SH-SY5Y (cell line): Measurements from ENCODE around the gene MRPS23.

Source experiments
- GATA2 ChIP-seq: IDR thresholded peaks from 2 replicates; pipeline ENCODE4 v1.6.1; 2011; ENCODE audit warnings: mild to moderate bottlenecking, low read depth, low read length
- GATA3 ChIP-seq: IDR thresholded peaks from 2 replicates; pipeline ENCODE4 v1.6.1; 2011; ENCODE audit warnings: low read depth, mild to moderate bottlenecking, low read length, moderate library complexity

MRPS23 gene

GRCh38 chr17:57874058-57874419 lies 24.2 kb upstream of the MRPS23 start:
- TF ChIP-seq GATA2 (no peak), GATA3 (no peak)

GRCh38 chr17:57873261-57874057 lies 23.6 kb upstream of the MRPS23 start:
- no peak for TF ChIP-seq GATA3
- no peak for TF ChIP-seq GATA2

GRCh38 chr17:57872536-57872935 lies 22.7 kb upstream of the MRPS23 start:
- no peak for TF ChIP-seq GATA3
- no peak for TF ChIP-seq GATA2

DNA sequence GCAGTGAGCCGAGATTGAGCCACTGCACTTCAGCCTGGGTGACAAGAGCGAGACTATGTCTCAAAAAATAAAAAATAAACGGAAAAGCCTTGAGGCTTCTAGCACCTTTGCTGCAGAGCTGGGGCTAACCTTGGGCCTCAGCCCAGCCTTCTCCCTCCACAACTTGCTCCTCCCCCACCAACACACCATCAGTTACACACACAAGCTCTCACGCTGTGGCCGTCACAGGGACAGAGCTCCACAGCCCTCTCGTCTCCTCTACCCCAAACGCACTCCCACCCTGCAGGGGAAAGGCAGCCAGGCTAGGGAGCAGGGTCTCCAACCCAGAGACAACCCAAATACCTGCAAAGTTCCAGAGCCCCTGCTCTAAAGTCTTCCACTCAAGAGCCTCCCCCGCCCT lies 22.0 kb upstream of the MRPS23 start:
- TF ChIP-seq GATA2 (no peak), GATA3 (no peak)

DNA sequence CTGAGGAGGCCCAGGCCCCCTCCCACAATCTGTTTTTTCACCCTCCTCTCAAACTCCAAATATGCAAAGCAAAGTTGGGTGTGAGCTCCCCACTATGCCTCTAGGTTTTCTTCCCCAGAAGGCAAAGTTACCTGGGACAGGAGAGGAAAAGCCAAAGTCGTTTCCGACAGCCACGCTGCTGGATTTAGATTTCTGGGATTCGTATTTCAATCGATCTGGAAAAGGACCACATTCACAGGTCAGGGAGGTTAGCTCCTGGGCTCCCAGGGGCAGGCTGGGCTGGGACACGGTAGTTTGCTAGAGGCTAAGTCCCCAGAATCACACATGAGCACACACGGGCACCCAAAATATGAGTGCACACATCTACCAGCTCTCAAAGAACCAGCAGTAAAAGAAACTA lies 21.3 kb upstream of the MRPS23 start:
- TF ChIP-seq GATA2, result no peak

DNA sequence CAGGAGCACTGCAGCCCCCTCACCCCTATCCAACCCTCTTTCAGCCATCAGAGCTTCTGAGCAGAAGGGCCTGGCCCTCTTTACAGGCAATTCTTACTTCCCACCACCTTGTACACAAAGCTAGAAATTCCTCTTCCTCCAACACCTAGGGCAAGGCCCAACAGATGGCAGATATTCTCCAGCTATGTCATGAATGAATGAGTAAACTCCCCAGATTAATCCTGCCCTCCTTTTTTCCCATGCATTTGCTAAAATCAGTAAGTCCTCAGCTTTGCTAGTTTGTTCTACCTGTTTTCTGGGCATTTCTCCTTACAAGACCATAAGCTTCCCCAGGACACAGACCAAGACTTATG lies 20.4 kb upstream of the MRPS23 start:
- TF ChIP-seq GATA2, result no peak
- TF ChIP-seq GATA3, result no peak

DNA sequence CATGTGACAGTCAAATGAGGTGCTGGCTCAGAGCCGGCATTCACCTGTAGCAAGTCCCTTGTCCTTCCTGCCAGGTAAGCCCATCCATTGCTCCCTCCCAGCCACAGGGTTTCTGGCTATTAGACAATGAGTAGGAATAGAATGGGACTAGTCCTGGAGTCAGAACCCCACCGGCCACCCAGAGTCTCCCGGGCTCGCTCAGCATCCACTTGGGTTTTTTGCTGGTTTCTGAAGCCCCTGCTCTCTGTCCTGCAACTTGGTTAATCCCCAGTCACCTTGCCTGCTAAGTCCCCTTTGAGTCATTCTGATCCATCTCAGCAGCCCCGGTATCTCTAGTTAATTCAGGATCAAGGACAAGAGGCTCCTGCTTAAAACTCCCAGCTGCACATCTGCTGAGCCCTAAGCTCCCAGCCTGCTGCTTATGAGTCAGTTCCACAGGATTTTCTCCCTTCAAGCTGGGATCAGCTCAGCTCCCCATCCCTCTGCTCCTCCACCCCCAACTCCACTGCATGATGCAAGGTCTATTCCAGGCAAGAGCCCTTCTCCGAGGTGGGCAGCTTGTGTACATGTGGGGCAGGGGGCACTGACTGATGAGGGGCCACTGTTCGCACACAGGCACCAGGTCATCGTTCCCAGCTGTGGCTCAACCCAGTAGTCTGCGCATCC lies 19.9 kb upstream of the MRPS23 start:
- TF ChIP-seq GATA3, result no peak
- TF ChIP-seq GATA2, result no peak

- TF ChIP-seq GATA2 (no peak), GATA3 (no peak)
Measured at GRCh38 chr17:57868910-57869616, 19.2 kb upstream of the MRPS23 start.

DNA sequence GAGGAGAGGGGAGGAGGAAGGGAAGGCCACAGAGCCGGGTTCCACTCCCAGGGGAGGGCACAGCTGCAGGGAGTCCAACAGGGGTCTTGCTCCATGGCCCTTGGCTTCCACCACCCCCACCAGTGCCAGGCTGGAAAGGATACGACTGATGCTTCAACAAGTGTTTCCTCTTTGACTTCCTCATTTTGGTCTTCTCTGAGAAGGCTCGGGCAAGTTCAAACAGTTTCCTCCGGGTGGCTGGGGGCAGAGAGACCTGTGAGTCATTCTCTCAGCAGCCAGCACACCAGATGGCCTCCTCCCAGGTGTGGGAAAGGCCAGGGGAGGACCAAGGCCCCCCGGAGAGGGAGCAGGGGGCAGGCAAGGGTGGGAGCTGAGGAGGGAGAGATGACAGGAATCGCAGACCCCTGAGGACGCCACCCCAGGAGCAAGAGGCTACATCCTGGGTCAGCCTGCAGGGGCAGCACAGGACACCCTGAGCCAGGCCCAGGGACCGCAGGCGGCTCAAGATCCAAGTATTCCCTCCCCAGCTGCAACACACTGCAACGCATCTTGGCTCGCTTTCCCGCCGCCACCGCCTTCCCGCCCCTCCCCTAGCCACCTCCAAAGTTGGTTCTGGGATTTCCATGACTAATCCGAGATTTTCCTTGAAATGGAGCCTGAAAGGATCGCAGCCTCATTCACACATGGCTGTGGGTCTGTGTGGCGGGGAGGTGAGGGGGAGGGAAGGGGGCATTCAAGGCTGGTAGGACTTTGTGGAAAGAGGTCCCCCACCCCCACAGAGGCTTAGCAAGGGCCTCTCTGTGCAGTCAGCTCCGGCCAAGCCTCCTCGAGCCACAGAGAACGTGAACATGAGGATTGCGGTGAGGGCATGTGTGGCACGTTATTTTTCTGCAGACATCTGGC lies 18.4 kb upstream of the MRPS23 start:
- no peak for TF ChIP-seq GATA3
- no peak for TF ChIP-seq GATA2

- no peak for TF ChIP-seq GATA3
- TF ChIP-seq GATA2, result no peak
Measured at GRCh38 chr17:57867126-57867525, 17.3 kb upstream of the MRPS23 start.

DNA sequence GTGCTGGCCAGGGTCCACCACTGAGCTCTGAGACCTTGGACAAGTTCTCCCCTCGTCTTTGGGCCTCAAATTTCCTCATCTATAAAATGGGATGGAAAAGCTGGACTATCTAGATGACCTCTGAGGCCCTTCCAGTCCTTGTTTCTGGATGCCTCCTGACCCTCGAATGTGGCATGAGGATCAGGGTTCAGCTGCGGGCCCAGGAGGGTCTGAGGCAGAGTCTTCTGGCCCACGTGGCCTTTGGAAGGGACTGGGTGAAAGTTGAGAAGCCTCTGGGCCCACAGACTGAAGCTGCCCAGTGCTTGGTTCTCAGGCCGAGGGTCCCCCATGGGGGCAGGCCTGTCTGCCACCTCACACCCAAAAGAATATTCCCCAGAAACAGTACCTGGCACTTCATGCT lies 16.9 kb upstream of the MRPS23 start:
- no peak for TF ChIP-seq GATA3

DNA sequence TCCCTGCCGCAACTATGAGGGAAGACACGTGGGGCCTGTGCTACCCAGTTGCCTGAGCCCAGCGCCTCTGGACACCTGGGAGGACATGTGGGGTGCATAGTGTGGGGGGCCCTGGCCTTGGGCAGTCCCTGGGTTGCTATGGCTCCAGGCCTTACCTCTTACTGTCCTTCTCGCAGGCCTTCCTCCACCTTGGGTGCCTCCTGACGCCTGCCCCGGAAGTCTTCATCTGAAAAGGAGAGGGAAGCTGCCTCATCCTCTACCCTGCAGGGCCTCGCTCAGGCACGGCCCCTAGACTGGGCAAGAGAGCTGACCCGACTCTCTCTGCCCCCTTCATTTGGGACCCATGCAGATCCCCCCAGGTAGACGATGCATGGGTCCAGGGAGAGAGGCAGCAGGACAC lies 16.5 kb upstream of the MRPS23 start:
- TF ChIP-seq GATA2, result no peak
- no peak for TF ChIP-seq GATA3

GRCh38 chr17:57864273-57864672 lies 14.4 kb upstream of the MRPS23 start:
- no peak for TF ChIP-seq GATA3
- TF ChIP-seq GATA2, result no peak
